Kidney glomerular epithelial cell (primary cell): ENCODE measurements around the gene TOM1.

Experiments used
- DNase-seq: peaks from one replicate; lab custom pipeline; 2025; lab: John Stamatoyannopoulos, UW

The TOM1 gene

GRCh38 chr22:35324067-35324466, 24.4 kb downstream of the TOM1 start:
- DNase-seq = no peak

- no peak for DNase-seq
These were observed 25.1 kb downstream of the TOM1 start for GRCh38 chr22:35324762-35325161.

GRCh38 chr22:35325209-35325608, 25.5 kb downstream of the TOM1 start:
- no peak for DNase-seq

- DNase-seq = no peak
These were observed 27.3 kb downstream of the TOM1 start for GRCh38 chr22:35326854-35327562.

GRCh38 chr22:35327690-35328471, 28.2 kb downstream of the TOM1 start:
- DNase-seq = no peak

GRCh38 chr22:35328472-35328885, 28.8 kb downstream of the TOM1 start:
- no peak for DNase-seq

- no peak for DNase-seq
These were observed 29.6 kb downstream of the TOM1 start for GRCh38 chr22:35329114-35329847.

- no peak for DNase-seq
These were observed 30.7 kb downstream of the TOM1 start for GRCh38 chr22:35330258-35330861.

- no peak for DNase-seq
These were observed 32.6 kb downstream of the TOM1 start for GRCh38 chr22:35332278-35332677.

GRCh38 chr22:35333220-35333619, 33.5 kb downstream of the TOM1 start:
- no peak for DNase-seq

GRCh38 chr22:35334004-35334403, 34.3 kb downstream of the TOM1 start:
- DNase-seq = no peak

GRCh38 chr22:35335468-35335867, 35.8 kb downstream of the TOM1 start:
- DNase-seq = no peak

GRCh38 chr22:35335936-35336781, 36.5 kb downstream of the TOM1 start:
- no peak for DNase-seq

- DNase-seq = no peak
These were observed 38.2 kb downstream of the TOM1 start for GRCh38 chr22:35337932-35338331.

- DNase-seq = no peak
These were observed 41.6 kb downstream of the TOM1 start for GRCh38 chr22:35341090-35341874.

- DNase-seq = no peak
These were observed 42.7 kb downstream of the TOM1 start for GRCh38 chr22:35342390-35342789.

GRCh38 chr22:35343664-35344550, 44.2 kb downstream of the TOM1 start:
- DNase-seq = no peak

GRCh38 chr22:35344956-35345690, 45.4 kb downstream of the TOM1 start:
- DNase-seq = no peak
